ENCODE data around the gene CCNA2.

GRCh38 chr4:121786221-121786620 lies 37.5 kb downstream of the CCNA2 start:
- no peak for TF ChIP-seq EZH2 (IDR thresholded peaks at IDR 0.05; ENCODE audit: borderline replicate concordance)
- TF ChIP-seq CTCF (IDR thresholded peaks at IDR 0.05; ENCODE audit: poor library complexity): no peak
- no peak for TF ChIP-seq EZH2phosphoT487 (IDR thresholded peaks at IDR 0.05; ENCODE audit: low read depth, severe bottlenecking, unreplicated experiment)

Measured in hepatocyte (in vitro differentiated cells).